ENCODE data around the gene KIF16B.

Gene KIF16B

GRCh38 chr20:16455324-16455723, 117.9 kb downstream of the KIF16B start:
- no peak for ATAC-seq
- TF ChIP-seq TOX (CRISPR knock-in tag; IDR thresholded peaks at IDR 0.05; ENCODE audit: borderline replicate concordance) = no peak
- no peak for TF ChIP-seq ESRRG (CRISPR knock-in tag; IDR thresholded peaks at IDR 0.05)
- TF ChIP-seq GLIS3 (CRISPR knock-in tag; IDR thresholded peaks at IDR 0.05) = no peak
- TF ChIP-seq ARNTL (CRISPR knock-in tag; IDR thresholded peaks at IDR 0.05; ENCODE audit: borderline replicate concordance, low read depth) = no peak
- no peak for TF ChIP-seq SNAI2 (CRISPR knock-in tag; IDR thresholded peaks at IDR 0.05)

GRCh38 chr20:16451982-16452381, 121.3 kb downstream of the KIF16B start:
- TF ChIP-seq ZNF8 (CRISPR knock-in tag; IDR thresholded peaks at IDR 0.05) (no peak), ZFP30 (CRISPR knock-in tag; IDR thresholded peaks at IDR 0.05) (no peak), BACH2 (CRISPR knock-in tag; IDR thresholded peaks at IDR 0.05; ENCODE audit: borderline replicate concordance) (no peak), TSHZ2 (CRISPR knock-in tag; IDR thresholded peaks at IDR 0.05) (no peak), TOX (CRISPR knock-in tag; IDR thresholded peaks at IDR 0.05; ENCODE audit: borderline replicate concordance) (no peak), PPARA (CRISPR knock-in tag; IDR thresholded peaks at IDR 0.05; ENCODE audit: borderline replicate concordance) (no peak), ZNF70 (CRISPR knock-in tag; IDR thresholded peaks at IDR 0.05) (no peak), GLIS3 (CRISPR knock-in tag; IDR thresholded peaks at IDR 0.05) (no peak), PATZ1 (CRISPR knock-in tag; IDR thresholded peaks at IDR 0.05; ENCODE audit: borderline replicate concordance) (no peak), POU6F1 (CRISPR knock-in tag; IDR thresholded peaks at IDR 0.05; ENCODE audit: borderline replicate concordance, low read depth) (no peak), OSR1 (CRISPR knock-in tag; IDR thresholded peaks at IDR 0.05) (no peak), ESRRG (CRISPR knock-in tag; IDR thresholded peaks at IDR 0.05) (no peak), ISL1 (CRISPR knock-in tag; IDR thresholded peaks at IDR 0.05) (no peak), ZNF565 (CRISPR knock-in tag; conservative IDR thresholded peaks at IDR 0.05; ENCODE audit: low read depth) (no peak), ZC3H10 (CRISPR knock-in tag; IDR thresholded peaks at IDR 0.05) (no peak), ARNTL (CRISPR knock-in tag; IDR thresholded peaks at IDR 0.05; ENCODE audit: borderline replicate concordance, low read depth) (no peak), CREB5 (CRISPR knock-in tag; IDR thresholded peaks at IDR 0.05; ENCODE audit: low read depth) (no peak), TCF4 (CRISPR knock-in tag; IDR thresholded peaks at IDR 0.05; ENCODE audit: borderline replicate concordance) (no peak)
- no peak for ATAC-seq

GRCh38 chr20:16451001-16451400, 122.2 kb downstream of the KIF16B start:
- TF ChIP-seq CREB5 (CRISPR knock-in tag; IDR thresholded peaks at IDR 0.05; ENCODE audit: low read depth) (no peak), PATZ1 (CRISPR knock-in tag; IDR thresholded peaks at IDR 0.05; ENCODE audit: borderline replicate concordance) (no peak), GLIS3 (CRISPR knock-in tag; IDR thresholded peaks at IDR 0.05) (no peak), ZFP30 (CRISPR knock-in tag; IDR thresholded peaks at IDR 0.05) (no peak), TOX (CRISPR knock-in tag; IDR thresholded peaks at IDR 0.05; ENCODE audit: borderline replicate concordance) (no peak), TCF4 (CRISPR knock-in tag; IDR thresholded peaks at IDR 0.05; ENCODE audit: borderline replicate concordance) (no peak), ZNF565 (CRISPR knock-in tag; conservative IDR thresholded peaks at IDR 0.05; ENCODE audit: low read depth) (no peak)
- no peak for ATAC-seq

Data from SK-N-SH treated with all-trans-retinoic acid at 6 μM for 48 hours (cell line).